Measurements from ENCODE around the gene ZPLD1.

Gene ZPLD1

GRCh38 chr3:102484363-102484762 is 49.5 kb downstream of the ZPLD1 start:
- TF ChIP-seq CTCF (IDR thresholded peaks at IDR 0.05; ENCODE audit: low read length, missing control alignments), result no peak
- no peak for DNase-seq (ENCODE audit: low read depth)
- no peak overlapping the region for H3K4me3 ChIP-seq (replicated peaks; ENCODE audit: low read depth, low read length)

DNA sequence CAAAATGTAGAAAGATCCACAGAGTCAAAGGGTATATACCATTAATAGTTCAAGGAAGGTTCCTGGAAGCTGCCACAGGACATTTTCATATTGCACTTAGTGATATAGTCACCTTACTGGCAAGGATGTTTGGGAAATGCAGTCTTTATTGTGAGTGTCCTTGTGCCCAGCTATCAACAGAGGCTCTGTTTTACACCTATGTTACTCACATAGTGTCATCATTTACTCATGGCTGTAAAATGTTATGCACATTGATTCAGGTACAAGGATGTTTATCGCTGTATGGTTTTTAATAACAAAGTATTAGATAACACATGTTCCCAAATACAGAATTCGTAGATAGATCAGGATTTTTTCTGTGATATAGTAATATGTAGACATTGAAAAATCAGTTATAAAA is 50.9 kb downstream of the ZPLD1 start:
- no peak for TF ChIP-seq CTCF (IDR thresholded peaks at IDR 0.05; ENCODE audit: low read length, missing control alignments)
- no peak for DNase-seq (ENCODE audit: low read depth)
- H3K4me3 ChIP-seq (replicated peaks; ENCODE audit: low read depth, low read length), result no peak overlapping the region

DNA sequence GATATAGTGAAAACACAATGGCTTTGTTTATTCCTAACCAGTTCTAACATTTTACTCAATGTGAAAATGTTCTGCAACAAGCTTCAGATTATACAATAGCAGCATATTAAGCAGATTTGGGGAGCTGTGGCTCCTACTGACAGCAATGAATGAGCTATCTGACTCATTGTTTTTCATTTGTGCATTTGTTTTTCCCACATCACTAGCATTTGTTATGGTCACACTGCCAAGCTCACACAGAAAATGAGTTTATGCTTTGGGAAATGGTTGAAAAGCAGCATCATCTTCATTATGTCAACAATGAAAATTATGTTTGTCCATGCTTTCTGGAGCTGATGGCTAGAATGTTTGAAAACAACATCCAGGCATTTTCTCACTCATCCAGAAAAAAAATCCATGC is 53.5 kb downstream of the ZPLD1 start:
- DNase-seq (ENCODE audit: low read depth), result no peak
- no peak for TF ChIP-seq CTCF (IDR thresholded peaks at IDR 0.05; ENCODE audit: low read length, missing control alignments)
- H3K4me3 ChIP-seq (replicated peaks; ENCODE audit: low read depth, low read length), result no peak overlapping the region

DNA sequence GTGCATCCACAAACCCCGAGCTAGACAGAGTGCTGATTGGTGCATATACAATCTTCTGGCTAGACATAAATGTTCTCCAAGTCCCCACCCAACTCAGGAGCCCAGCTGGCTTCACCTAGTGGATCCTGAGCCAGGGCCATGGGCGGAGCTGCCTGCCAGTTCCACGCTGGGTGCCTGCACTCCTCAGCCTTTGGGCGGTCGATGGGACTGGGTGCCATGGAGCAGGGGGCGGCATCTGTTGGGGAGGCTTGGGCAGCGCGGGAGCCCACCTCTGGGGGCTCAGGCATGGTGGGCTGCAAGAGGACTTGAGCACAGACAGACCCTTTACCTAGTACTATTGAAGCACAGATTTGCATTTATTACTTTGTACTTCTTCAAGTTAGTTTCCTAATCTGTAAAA is 57.5 kb downstream of the ZPLD1 start:
- no peak for TF ChIP-seq CTCF (IDR thresholded peaks at IDR 0.05; ENCODE audit: low read length, missing control alignments)
- no peak overlapping the region for H3K4me3 ChIP-seq (replicated peaks; ENCODE audit: low read depth, low read length)
- DNase-seq (ENCODE audit: low read depth), result no peak

- DNase-seq (ENCODE audit: low read depth), result no peak
- no peak overlapping the region for H3K4me3 ChIP-seq (replicated peaks; ENCODE audit: low read depth, low read length)
- no peak for TF ChIP-seq CTCF (IDR thresholded peaks at IDR 0.05; ENCODE audit: low read length, missing control alignments)
These were observed 62.8 kb downstream of the ZPLD1 start for GRCh38 chr3:102497571-102497970.

GRCh38 chr3:102505542-102505941 is 70.7 kb downstream of the ZPLD1 start:
- no peak for TF ChIP-seq CTCF (IDR thresholded peaks at IDR 0.05; ENCODE audit: low read length, missing control alignments)
- no peak for DNase-seq (ENCODE audit: low read depth)
- no peak overlapping the region for H3K4me3 ChIP-seq (replicated peaks; ENCODE audit: low read depth, low read length)

GRCh38 chr3:102510663-102511062 is 75.8 kb downstream of the ZPLD1 start:
- TF ChIP-seq CTCF (IDR thresholded peaks at IDR 0.05; ENCODE audit: low read length, missing control alignments), result no peak
- no peak overlapping the region for H3K4me3 ChIP-seq (replicated peaks; ENCODE audit: low read depth, low read length)
- DNase-seq (ENCODE audit: low read depth), result no peak
